ENCODE data around the gene IGF1.

DNA sequence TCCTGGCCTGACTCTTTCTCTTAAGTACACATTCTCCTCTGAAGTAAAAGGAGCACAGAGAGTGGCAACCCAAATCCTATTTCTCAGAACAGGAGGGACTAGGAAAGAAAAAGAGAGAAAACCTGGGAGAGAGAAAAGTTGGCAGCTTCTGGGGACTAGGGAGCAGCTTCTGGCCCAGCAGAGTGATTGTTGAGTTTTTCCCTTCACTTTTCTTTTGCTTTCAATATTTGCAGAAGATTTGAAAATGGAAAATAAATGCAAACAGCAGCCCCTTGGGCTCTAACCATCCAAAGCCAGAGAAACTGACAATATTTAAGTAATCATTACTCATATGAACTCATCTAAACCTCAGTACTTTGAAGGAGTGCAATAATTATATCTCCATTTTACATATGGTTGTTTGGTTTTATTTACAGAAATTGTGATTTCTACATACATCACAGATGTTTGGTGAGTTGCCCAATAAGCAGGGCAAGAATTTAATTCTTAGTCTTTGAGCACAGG is 28.8 kb upstream of the IGF1 start:
- TF ChIP-seq, protein P1, sequence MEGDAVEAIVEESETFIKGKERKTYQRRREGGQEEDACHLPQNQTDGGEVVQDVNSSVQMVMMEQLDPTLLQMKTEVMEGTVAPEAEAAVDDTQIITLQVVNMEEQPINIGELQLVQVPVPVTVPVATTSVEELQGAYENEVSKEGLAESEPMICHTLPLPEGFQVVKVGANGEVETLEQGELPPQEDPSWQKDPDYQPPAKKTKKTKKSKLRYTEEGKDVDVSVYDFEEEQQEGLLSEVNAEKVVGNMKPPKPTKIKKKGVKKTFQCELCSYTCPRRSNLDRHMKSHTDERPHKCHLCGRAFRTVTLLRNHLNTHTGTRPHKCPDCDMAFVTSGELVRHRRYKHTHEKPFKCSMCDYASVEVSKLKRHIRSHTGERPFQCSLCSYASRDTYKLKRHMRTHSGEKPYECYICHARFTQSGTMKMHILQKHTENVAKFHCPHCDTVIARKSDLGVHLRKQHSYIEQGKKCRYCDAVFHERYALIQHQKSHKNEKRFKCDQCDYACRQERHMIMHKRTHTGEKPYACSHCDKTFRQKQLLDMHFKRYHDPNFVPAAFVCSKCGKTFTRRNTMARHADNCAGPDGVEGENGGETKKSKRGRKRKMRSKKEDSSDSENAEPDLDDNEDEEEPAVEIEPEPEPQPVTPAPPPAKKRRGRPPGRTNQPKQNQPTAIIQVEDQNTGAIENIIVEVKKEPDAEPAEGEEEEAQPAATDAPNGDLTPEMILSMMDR (IDR thresholded peaks at IDR 0.05): no peak
- TF ChIP-seq POLR2A (IDR thresholded peaks at IDR 0.05): no peak

All from adrenal gland (tissue), 5 donors.